T47D (cell line): Measurements from ENCODE around the gene ABCC8.

Source experiments
- DNase-seq, 2 experiments: peaks; one replicate each; pipeline versions ENCODE4 v3.0.0 to v3.0.0-alpha.2; 2011 to 2012; ENCODE audit warnings: low read depth in 1 of 2, low spot score in 1 of 2
- JUND ChIP-seq: IDR thresholded peaks from 2 replicates; pipeline ENCODE4 v1.6.1; 2012; ENCODE audit warnings: low read depth
- in situ Hi-C: cut with HindIII; loops from 2 replicates; pipeline ENCODE4 v1.10.0; 2016; ENCODE audit warnings: low sequenced_read_pairs, low pct_unique_long_range_greater_than_20kb

ABCC8 gene

GRCh38 chr11:17513853-17514252 is 37.2 kb upstream of the ABCC8 start:
- DNase-seq, result no peak
- in situ Hi-C loops, result no loop called here
- no peak for TF ChIP-seq JUND

- DNase-seq, result no peak
- in situ Hi-C loops, result no loop called here
- no peak for TF ChIP-seq JUND
Measured at GRCh38 chr11:17512101-17512500, 35.5 kb upstream of the ABCC8 start.

GRCh38 chr11:17511571-17511970 is 34.9 kb upstream of the ABCC8 start:
- in situ Hi-C loops, result no loop called here
- TF ChIP-seq JUND, result no peak

DNA sequence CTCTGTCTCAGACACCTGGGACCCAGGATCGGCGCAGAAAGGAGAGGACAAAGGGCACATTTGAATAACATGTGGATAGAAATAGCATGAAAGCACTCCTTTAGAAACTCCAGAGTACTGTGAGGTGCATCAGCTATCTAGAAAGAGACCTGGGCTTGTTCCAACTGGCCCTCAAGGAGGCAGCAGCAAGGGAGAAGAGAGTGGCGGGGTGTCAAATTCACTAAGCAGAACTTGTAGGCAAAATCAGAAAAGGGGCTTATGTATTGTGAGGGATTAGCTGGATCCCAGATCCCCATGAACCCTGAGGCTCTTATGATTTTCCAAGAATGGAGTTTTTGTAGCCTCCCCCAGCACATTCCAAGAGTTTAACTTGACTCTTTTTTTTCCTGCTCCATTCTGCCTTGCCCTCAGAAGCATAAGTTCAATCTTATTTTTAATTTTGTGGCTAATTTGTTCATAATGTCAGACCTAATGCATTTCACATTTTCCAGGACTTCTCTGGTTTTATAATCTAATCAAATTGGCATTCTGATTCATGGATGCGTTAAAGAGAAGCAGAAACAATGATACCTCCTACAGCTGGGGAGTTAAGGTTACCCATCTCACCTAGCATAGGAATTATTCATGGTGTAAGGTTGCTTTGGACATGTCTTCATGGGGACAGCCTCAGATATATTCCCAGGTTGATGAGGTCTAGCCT is 34.0 kb upstream of the ABCC8 start:
- no peak for DNase-seq
- in situ Hi-C loops, result no loop called here
- no peak for TF ChIP-seq JUND

More at GRCh38 chr11:17511571-17511970, 34.9 kb upstream of the ABCC8 start:
- no peak for DNase-seq

- no peak for TF ChIP-seq JUND
- no peak for DNase-seq
- in situ Hi-C loops, result no loop called here
Measured at GRCh38 chr11:17508791-17509190, 32.1 kb upstream of the ABCC8 start.

DNA sequence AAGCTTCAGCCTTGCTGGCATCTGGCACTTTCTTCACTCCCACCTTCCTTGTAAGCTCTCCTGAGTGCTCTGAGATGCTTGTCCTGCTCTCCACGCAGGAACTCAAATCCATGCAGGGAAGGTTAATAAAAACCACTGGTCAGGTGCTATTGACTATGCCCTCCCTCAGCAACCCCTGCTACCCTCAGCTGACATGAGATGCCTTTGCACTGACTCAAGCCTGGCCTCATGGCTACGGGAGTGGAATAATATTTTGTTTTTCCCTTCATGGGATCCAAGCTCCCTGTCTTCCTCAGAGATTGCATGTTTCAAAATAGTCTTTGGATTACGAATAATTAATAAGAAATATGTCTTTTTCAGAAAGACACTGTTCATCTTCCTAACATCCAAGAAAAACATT is 31.7 kb upstream of the ABCC8 start:
- TF ChIP-seq JUND, result no peak
- in situ Hi-C loops, result no loop called here
- DNase-seq, result no peak

DNA sequence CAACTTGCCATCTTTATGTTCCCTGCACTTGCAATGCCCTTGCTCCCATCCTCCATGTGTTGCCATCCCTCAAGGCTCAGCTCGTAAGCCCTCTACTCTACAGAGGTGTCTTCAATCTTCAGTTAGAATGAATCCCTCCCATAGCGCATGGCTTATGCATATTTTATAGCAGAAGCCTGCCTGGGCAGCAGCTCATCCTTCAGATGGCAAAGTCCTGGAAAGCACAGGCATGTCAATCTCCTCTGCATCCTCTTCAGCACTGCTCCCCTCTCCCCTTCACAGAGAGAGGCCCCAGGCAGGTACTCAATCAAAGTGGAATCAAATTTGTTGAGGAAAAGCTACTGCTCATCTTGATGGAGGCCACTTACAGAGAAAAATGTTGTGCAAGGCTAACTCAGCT is 31.1 kb upstream of the ABCC8 start:
- no peak for TF ChIP-seq JUND
- in situ Hi-C loops, result no loop called here
- no peak for DNase-seq

GRCh38 chr11:17506942-17507341 is 30.3 kb upstream of the ABCC8 start:
- in situ Hi-C loops, result no loop called here
- no peak for DNase-seq
- TF ChIP-seq JUND, result no peak

DNA sequence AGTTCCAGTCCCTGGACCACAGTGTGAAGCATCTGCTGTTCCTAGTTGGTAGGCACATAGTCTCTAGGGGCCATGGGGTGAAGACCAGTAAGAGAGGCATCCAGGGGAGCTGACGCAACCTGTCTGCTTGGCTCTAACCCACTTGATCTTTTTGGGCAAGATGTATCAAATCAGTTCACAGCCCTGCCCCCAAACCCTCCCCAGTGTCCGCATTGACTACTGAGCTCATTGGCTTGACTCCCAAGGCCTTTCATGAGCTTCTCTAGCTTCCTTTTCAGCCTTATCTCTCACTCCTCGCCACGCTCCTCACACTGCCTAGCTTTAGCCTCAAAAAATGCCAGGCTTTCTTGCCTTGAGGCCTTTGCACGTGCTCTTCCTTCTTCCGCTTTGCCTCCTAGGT is 29.7 kb upstream of the ABCC8 start:
- TF ChIP-seq JUND, result no peak
- no peak for DNase-seq
- in situ Hi-C loops, result no loop called here

DNA sequence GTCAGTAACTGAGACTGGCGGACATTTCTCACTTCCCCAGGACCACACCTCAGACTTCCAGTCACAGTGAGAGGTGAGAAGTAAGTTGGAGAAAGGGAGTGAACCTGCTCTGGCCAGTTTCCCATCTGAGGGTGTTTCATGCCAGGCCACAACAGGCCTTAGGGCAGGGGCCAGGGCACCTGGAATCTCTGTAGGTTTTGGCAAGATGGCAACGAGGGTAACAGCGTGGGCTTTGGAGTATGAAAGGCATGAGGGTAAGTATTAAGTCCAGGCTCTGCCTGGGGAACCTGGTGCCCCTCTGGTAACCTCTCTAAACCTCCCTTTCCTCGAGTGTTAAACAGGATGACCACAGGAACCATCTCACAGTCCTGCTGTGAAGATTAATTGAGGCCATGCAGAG is 28.5 kb upstream of the ABCC8 start:
- no peak for DNase-seq
- TF ChIP-seq JUND, result no peak
- in situ Hi-C loops, result no loop called here

- in situ Hi-C loops, result no loop called here
- DNase-seq, result peak; percentile 53 to 67
- no peak for TF ChIP-seq JUND
Measured at GRCh38 chr11:17504330-17505107, 27.9 kb upstream of the ABCC8 start.

GRCh38 chr11:17502630-17503029 is 26.0 kb upstream of the ABCC8 start:
- TF ChIP-seq JUND, result no peak
- in situ Hi-C loops, result no loop called here
- DNase-seq, result no peak

GRCh38 chr11:17500673-17501072 is 24.0 kb upstream of the ABCC8 start:
- in situ Hi-C loops, result no loop called here
- TF ChIP-seq JUND, result no peak

More at GRCh38 chr11:17500673-17501072, 24.0 kb upstream of the ABCC8 start:
- no peak for DNase-seq
